GM10266 (cell line): ENCODE results near the gene RFX5.

Experiments
- DNase-seq: peaks from one replicate; pipeline ENCODE4 v3.0.0; 2012; ENCODE audit errors: extremely low spot score
- CTCF ChIP-seq: IDR thresholded peaks from 2 replicates; pipeline ENCODE4 v1.5.1; 2012; ENCODE audit warnings: mild to moderate bottlenecking, low read depth; ENCODE audit not compliant: control insufficient read depth, insufficient read depth; ENCODE audit errors: missing control alignments

RFX5 gene

DNA sequence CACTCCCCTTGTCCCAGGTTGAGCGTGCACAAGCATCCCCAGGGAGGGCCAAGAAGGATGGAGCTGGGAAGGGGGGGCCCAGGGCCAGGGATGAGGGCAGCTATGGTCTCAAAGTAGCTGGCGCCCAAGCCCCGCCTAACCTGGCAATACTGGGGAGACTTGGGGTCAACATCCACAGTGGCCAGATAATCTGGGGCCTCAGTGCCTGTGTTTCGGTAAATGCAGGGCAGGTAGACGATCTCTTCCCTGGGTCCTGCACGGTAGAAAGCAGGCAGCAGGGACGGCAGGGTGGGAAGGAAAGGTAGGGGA, 22.2 kb upstream of the RFX5 start:
- no peak for DNase-seq
- no peak for TF ChIP-seq CTCF

DNA sequence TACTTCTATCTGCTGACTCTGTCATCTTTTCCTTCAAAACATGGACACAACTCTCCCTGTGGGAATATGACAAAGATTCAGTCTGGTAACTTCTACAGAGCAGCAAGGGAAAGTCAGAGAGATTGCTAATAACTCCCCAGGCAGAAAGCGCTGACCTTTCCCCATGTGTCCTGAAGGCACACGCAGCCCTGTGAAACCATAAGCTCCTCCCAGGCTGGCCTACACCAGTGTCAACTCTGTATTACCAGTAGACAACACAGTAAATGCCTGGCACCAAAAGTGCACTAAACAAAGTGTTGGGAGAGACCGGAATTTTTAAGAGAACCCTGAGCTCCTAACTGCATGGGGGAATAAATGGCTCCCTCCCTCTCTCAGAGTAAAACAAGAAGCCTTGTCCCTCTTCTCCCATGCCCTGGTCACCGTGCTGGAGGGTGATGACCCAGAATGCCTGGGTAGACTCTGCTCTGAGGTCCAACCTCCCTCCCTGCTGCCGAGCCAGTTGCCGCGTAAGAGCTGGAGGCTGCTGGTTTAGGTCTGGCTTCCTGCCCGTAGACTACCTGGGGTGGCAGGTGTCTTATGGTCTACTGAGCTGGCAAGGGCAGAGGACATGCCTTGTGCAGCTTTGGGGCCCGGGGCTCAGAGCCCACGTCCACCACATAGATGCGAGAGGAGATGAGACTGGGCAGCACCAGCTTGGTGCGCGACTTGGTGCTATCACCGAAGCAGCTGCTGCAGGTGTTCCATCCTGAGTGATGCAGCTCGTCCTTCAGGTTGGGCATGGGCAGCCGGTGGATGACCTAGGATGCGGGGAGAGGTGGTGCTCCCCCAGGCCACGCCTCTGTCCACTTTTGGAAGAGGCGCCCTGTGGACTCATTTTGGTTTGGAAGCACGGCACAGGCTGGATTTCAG, 21.6 kb upstream of the RFX5 start:
- TF ChIP-seq CTCF: no peak

DNA sequence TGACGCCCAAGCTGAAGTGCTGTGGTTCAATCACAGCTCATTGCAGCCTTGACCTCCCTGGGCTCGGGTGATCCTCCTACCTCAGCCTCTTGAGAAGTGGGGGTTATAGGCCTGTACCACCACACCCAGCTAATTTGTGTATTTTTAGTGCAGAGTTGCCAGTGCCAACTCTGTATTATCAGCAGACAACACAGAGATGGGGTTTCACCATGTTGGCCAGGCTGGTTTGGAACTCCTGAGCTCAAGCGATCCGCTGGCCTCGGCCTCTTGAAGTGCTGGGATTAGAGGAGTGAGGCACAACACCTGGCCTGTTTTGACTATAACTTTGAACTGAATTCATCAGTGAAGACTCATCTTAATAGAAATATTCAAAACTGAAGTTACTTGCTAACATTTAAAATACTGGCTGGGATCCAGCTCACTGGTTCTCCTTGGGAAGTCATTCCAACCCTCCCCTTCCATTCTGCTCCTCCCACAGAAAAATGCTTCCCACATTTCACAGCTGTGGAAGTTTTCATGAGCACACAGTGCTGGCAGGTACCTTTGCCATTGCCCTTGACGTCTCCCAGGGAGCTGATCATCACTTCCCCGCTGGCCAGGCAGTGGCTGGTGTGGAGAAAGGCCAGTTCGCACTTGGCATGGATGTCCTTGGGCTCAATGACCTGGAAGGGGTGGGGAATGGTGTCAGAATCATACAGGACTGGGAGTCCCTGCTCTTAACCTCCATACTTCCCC, 20.8 kb upstream of the RFX5 start:
- no peak for TF ChIP-seq CTCF
- DNase-seq: no peak

More for the DNA sequence above, 21.6 kb upstream of the RFX5 start:
- no peak for DNase-seq

- no peak for DNase-seq
- TF ChIP-seq CTCF: no peak
Measured at GRCh38 chr1:151364996-151365395, 17.9 kb upstream of the RFX5 start.

DNA sequence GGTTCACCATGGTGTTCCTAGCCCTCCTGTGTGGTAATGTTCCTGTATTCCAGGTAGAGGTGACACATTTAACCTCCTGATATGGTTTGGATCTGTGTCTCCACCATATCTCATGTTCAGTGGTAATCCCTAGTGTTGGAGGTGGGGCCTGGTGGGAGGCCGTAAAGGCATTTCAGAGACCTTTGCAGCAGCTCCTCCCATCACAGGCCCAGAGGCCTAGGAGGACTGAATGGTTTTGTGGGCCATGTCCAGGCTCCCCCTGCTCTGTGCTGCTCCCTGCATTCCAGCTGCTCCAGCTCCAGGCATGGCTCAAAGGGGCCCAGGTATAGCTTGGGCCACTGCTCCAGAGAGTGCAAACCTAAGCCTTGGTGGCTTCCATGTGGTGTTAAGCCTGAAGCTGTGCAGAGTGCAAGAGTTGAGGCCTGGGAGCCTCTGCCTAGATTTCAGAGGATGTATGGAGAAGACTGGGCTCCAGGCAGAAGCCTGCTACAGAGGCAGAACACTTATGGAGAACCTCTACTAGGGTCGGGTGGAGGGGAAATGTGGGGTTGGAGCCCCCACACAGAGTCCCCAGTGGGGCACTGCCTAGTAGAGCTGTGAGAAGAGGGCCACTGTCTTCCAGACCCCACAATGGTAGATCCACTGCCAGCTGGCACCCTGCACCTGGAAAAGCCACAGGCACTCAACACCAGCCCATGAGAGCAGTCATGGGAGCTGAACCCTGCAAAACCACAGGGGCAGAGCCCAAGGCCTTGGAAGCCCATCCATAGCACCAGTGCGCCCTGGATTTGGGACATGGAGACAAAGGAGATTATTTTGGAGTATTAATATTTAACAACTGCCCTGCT, 15.5 kb upstream of the RFX5 start:
- no peak for TF ChIP-seq CTCF
- DNase-seq: no peak

- no peak for DNase-seq
- no peak for TF ChIP-seq CTCF
Measured at GRCh38 chr1:151361883-151362282, 14.8 kb upstream of the RFX5 start.
